HG03439 (cell line): ENCODE measurements around the gene NME8.
A peak's percentile ranks its signal among the peaks of the same experiment; 100 is the strongest.
"Not testable (repeated sequence)": the region's sequence is repeated elsewhere in the genome, so short reads cannot be mapped to it uniquely, and the experiment has no call there.

Experiments
- ATAC-seq: cut with Tn5 transposase; IDR thresholded peaks from one replicate; pipeline ENCODE4 v1.9.1; 2021; ENCODE audit warnings: mild to moderate bottlenecking, moderate library complexity; ENCODE audit not compliant: unreplicated experiment

Gene NME8

GRCh38 chr7:37848297-37848696 lies at the start of gene NME8:
NME8 (plus strand) TSS chr7:37848597; CDS start chr7:37850267, 1,670 bp downstream.
- ATAC-seq, result no peak

GRCh38 chr7:37806152-37806551 lies 42.2 kb upstream of the NME8 start:
- ATAC-seq, result no peak

- ATAC-seq, result not testable (repeated sequence)
These were observed 36.2 kb upstream of the NME8 start for GRCh38 chr7:37812161-37812580.

- ATAC-seq, result peak; percentile 76
These were observed 32.6 kb upstream of the NME8 start for GRCh38 chr7:37815671-37816371.

- no peak for ATAC-seq
These were observed 31.3 kb upstream of the NME8 start for GRCh38 chr7:37816922-37817590.

- no peak for ATAC-seq
These were observed 30.8 kb upstream of the NME8 start for GRCh38 chr7:37817591-37817960.

GRCh38 chr7:37817996-37818720 lies 30.2 kb upstream of the NME8 start:
- no peak for ATAC-seq

- ATAC-seq, result no peak
These were observed 27.5 kb upstream of the NME8 start for GRCh38 chr7:37820708-37821468.

- no peak for ATAC-seq
These were observed 25.5 kb upstream of the NME8 start for GRCh38 chr7:37822946-37823345.

GRCh38 chr7:37823557-37823956 lies 24.8 kb upstream of the NME8 start:
- ATAC-seq, result no peak

GRCh38 chr7:37825038-37825437 lies 23.4 kb upstream of the NME8 start:
- ATAC-seq, result no peak

GRCh38 chr7:37826825-37827224 lies 21.6 kb upstream of the NME8 start:
- ATAC-seq, result no peak

- no peak for ATAC-seq
These were observed 17.2 kb upstream of the NME8 start for GRCh38 chr7:37831244-37831643.

- ATAC-seq, result no peak
These were observed 16.2 kb upstream of the NME8 start for GRCh38 chr7:37832194-37832593.

- ATAC-seq, result no peak
These were observed 15.1 kb upstream of the NME8 start for GRCh38 chr7:37833107-37833817.

GRCh38 chr7:37833818-37834146 lies 14.6 kb upstream of the NME8 start:
- no peak for ATAC-seq

- no peak for ATAC-seq
These were observed 5.1 kb downstream of the NME8 start for GRCh38 chr7:37853468-37853867.

- no peak for ATAC-seq
These were observed 33.7 kb downstream of the NME8 start for GRCh38 chr7:37882086-37882485.

- ATAC-seq, result no peak
These were observed 45.0 kb downstream of the NME8 start for GRCh38 chr7:37893359-37893758.

GRCh38 chr7:37894671-37895070 lies 46.3 kb downstream of the NME8 start:
- no peak for ATAC-seq
